ENCODE results near the gene RCVRN. TPM values are rescaled to one million over a fixed set of nuclear protein-coding genes. Genes with fewer than 3 reads are reported as not detected.

The RCVRN gene
- total and polyA plus RNA-seq, 9 of the 15 experiments (the other 6 are each of a cell fraction or from before 2014, with no cell fraction given) = not detected

DNA sequence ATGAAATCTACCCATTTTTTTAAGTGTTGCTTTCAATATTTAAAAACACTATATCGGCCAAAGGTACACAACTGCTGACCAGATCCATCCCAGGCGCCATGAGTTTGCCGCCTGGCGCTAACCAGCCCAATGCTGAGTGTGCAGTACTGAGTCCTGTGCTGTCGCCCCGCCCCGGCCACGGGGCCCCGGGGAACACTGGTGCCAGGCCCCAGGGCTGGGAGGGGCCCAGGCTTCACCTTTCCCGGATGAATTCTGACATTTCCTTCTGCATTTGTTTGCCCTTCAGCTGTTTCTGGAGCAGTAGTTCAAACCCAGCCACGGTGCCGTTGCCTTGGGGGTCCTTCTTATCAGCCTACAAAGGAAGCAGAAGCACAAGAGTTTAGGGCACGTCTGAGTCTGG lies 37.8 kb upstream of the RCVRN start (continued):
- TF ChIP-seq ZKSCAN8 (CRISPR knock-in tag; IDR thresholded peaks at IDR 0.05) (no peak), SLC30A9 (CRISPR knock-in tag; IDR thresholded peaks at IDR 0.05) (no peak)
- TF ChIP-seq, protein P1, sequence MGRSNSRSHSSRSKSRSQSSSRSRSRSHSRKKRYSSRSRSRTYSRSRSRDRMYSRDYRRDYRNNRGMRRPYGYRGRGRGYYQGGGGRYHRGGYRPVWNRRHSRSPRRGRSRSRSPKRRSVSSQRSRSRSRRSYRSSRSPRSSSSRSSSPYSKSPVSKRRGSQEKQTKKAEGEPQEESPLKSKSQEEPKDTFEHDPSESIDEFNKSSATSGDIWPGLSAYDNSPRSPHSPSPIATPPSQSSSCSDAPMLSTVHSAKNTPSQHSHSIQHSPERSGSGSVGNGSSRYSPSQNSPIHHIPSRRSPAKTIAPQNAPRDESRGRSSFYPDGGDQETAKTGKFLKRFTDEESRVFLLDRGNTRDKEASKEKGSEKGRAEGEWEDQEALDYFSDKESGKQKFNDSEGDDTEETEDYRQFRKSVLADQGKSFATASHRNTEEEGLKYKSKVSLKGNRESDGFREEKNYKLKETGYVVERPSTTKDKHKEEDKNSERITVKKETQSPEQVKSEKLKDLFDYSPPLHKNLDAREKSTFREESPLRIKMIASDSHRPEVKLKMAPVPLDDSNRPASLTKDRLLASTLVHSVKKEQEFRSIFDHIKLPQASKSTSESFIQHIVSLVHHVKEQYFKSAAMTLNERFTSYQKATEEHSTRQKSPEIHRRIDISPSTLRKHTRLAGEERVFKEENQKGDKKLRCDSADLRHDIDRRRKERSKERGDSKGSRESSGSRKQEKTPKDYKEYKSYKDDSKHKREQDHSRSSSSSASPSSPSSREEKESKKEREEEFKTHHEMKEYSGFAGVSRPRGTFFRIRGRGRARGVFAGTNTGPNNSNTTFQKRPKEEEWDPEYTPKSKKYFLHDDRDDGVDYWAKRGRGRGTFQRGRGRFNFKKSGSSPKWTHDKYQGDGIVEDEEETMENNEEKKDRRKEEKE (IDR thresholded peaks at IDR 0.05; ENCODE audit: borderline replicate concordance in 1 of 2, control insufficient read depth in 1 of 2, low read depth in 2 of 2, low read length in 1 of 2) = no peak

GRCh38 chr17:9941305-9941704 lies 36.2 kb upstream of the RCVRN start:
- H3K79me2 ChIP-seq (ENCODE audit: control insufficient read depth, insufficient read depth, low read length) = no peaks in the 10 kb centered on the region
- FAIRE-seq (no peak), ATAC-seq (no peak), DNase-seq (ENCODE audit: extremely low read depth in 1 of 4, low spot score in 3 of 4) (no peak)
- H3K4me2 ChIP-seq (ENCODE audit: insufficient read depth, low read length) = no peak overlapping the region
- H3K9me1 ChIP-seq (ENCODE audit: control insufficient read depth, insufficient read depth, low read length) = no peaks in the 10 kb centered on the region
- BruUV-seq (replicated peaks) = no TSS peak
- H3K4me3 ChIP-seq = no peak overlapping the region
- in situ Hi-C loops (cut with MboI) (no loop called here), intact Hi-C loops (cut with micrococcal nuclease) (no loop called here)
- H4K20me1 ChIP-seq (replicated peaks; ENCODE audit: control insufficient read depth, insufficient read depth, low read length) = no peaks in the 10 kb centered on the region
- no peaks in the 10 kb centered on the region for H3K9me3 ChIP-seq (replicated peaks; ENCODE audit: control insufficient read depth, insufficient read depth, low read depth, low read length)
- CTCF ChIA-PET (ENCODE audit: low intra/inter-chr PET ratio) = no interaction called here
- H3K27ac ChIP-seq (ENCODE audit: extremely low read depth, low read depth, low read length) = no peak overlapping the region
- no peaks in the 10 kb centered on the region for H3K36me3 ChIP-seq (ENCODE audit: control insufficient read depth, insufficient read depth, low read length)
- H3K9ac ChIP-seq (ENCODE audit: insufficient read depth in 1 of 2, low read depth in 2 of 2, low read length in 2 of 2) = no peak overlapping the region
- H3K27me3 ChIP-seq (ENCODE audit: control insufficient read depth in 2 of 2, insufficient read depth in 2 of 2, low read length in 2 of 2) = peaks cover 0 to 4% of the 10 kb centered on the region in 2 experiments; a peak in 1 of 5 replicates
- H3K4me1 ChIP-seq (replicated peaks in 1 of 2; ENCODE audit: control insufficient read depth in 2 of 2, insufficient read depth in 2 of 2, low read length in 2 of 2) = no peaks in the 10 kb centered on the region
- WGBS (ENCODE audit: insufficient coverage, low coverage, missing lambda C conversion rate) = 0% methylated on average over 5 of the region's 13 CpGs
- POLR2A ChIA-PET = no interaction called here
- TF ChIP-seq RBBP5 (IDR thresholded peaks at IDR 0.05; ENCODE audit: borderline replicate concordance, insufficient read depth, low read length, poor library complexity, severe bottlenecking) (no peak), RBM25 (IDR thresholded peaks at IDR 0.05; ENCODE audit: low read depth, low read length, severe bottlenecking) (no peak), ZNF75A (CRISPR knock-in tag; IDR thresholded peaks at IDR 0.05) (no peak), CTBP1 (IDR thresholded peaks at IDR 0.05; ENCODE audit: borderline replicate concordance) (no peak)
- no peak overlapping the region for H2AFZ ChIP-seq (ENCODE audit: low read depth, low read length)

Measured in K562 (cell line).